Stimulated activated CD4-positive, alpha-beta T cell treated with anti-CD3 and anti-CD28 coated beads, Interleukin-1b, Interleukin-23, amount 100 ng/mL, for 24 hours (primary cell): ENCODE measurements around the gene ATP6V0A4.
"Not testable (repeated sequence)": the region's sequence is repeated elsewhere in the genome, so short reads cannot be mapped to it uniquely, and the experiment has no call there.

Source experiments
- DNase-seq, 4 experiments: peaks; one replicate each; pipeline ENCODE4 v3.0.0-alpha.2; 2020; ENCODE audit warnings: low read depth in 4 of 4, low spot score in 1 of 4

ATP6V0A4 gene

DNA sequence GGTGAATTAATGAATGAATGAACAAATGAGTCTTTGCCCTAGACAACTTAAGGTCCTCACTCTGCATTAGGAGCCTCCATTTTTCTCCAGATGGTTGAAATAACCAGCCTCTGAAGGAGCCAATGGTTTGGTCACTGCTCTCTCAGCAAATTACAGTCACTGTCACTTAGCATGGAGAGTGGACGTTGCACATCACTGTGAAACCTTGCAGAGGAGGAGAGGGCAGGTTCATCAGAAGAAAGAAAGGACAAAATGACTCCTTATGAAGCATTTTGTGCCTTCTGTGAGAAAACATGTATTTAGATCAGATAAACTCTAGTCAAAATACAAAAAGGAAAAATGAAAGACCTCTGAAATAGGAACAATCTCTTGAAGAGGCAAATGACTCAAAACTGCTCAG, 6.6 kb upstream of the ATP6V0A4 start:
- DNase-seq, result no peak

GRCh38 chr7:138802706-138803105, 4.7 kb upstream of the ATP6V0A4 start:
- no peak for DNase-seq

GRCh38 chr7:138801256-138801655, 3.3 kb upstream of the ATP6V0A4 start:
- no peak for DNase-seq

GRCh38 chr7:138799336-138800000, 1.5 kb upstream of the ATP6V0A4 start:
- DNase-seq, result no peak

DNA sequence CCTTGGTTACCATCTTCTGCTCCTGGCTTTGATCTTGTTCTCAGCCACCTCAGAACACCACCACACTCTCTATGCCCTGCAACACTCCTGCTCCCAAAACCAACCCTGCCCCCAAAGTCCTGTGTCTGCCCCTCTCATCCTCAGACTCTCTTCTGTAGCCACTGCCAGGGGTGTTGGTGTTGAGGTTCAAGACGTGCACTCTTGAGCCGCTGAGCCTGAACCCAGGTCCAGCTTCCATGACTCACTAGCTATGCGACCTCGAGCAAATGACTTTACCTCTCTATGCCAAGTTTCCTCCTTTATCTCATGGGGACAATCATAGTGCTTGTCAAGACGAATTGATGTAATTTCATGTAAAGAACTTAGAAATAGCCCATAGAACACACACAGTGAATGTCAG, 840 bp upstream of the ATP6V0A4 start:
- no peak for DNase-seq

- not testable (repeated sequence) for DNase-seq
These were observed 950 bp downstream of the ATP6V0A4 start for GRCh38 chr7:138797046-138797445.

GRCh38 chr7:138796038-138796615, 1.9 kb downstream of the ATP6V0A4 start:
- DNase-seq, result no peak

DNA sequence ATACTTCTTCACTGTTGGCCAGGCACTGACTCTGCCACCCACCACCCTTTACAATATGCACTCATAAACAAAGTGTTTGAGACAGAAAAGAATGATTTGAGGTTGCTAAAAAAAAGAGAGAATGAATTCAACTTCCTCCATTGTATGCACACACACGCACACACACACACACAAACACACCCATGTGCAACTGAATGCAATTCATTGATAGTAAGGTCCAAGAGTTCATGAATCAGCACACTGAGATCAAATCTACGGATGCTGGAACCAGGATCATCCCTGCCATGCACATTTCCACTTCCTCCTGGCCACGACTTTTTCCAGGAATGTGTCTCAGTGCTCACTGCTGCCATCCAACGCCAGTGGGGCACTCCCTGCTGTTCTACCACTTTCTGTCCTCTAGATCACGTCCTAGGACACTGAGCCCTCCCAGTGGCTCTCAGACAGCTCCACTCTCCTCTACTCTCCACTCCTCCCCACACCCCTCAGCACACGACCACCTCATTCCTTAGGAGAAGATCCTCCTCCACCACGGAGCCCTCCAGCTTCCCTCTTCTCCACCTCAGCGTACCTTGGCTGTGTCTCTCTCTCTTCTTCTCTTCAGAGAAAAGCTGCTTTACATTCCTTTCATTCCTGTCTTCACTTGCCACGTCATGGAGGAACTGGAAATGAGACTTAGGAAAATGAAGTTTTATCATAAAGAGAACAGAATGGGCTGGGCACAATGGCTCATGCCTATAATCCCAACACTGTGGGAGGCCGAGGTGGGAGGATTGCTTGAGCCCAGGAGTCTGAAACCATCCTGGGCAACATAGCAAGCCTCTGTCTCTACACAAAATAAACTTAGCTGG, 12.2 kb downstream of the ATP6V0A4 start:
- no peak for DNase-seq

DNA sequence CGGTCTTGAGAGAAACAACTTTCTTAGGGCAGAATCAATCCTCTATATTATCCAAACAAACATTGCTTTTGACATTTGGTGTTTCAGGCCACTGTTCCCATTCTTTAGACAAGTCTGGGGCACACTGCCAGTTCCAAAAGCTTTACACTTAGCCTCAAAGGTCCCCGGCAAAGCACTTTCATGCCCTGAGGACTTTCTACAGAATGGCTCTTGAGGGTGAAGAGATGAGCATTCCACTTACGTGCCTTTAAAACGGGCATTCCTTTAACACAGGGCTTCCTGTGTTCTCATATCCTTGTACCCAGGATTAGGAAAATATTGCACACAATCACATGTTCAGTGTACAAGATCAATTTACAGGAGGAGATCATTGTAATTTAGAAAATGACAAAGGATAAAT, 13.3 kb downstream of the ATP6V0A4 start:
- no peak for DNase-seq

DNA sequence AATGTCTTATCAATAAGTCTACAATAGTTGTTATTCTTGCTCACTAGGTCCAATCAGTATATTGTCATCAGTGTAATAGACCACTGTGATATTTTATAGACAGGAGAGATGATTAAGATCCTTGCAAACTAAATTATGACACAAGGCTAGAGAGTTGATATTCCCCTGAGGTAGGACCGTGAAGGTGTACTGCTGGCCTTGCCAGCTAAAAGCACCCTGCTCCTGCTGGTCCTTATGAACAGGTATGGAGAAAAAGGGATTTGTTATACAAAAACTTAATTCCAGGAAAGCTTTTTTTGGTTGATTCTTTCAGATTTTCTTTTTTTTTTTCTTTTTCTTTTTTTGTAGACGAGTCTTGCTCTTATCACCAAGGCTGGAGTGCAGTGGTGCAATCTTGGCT, 17.0 kb downstream of the ATP6V0A4 start:
- DNase-seq, result no peak

DNA sequence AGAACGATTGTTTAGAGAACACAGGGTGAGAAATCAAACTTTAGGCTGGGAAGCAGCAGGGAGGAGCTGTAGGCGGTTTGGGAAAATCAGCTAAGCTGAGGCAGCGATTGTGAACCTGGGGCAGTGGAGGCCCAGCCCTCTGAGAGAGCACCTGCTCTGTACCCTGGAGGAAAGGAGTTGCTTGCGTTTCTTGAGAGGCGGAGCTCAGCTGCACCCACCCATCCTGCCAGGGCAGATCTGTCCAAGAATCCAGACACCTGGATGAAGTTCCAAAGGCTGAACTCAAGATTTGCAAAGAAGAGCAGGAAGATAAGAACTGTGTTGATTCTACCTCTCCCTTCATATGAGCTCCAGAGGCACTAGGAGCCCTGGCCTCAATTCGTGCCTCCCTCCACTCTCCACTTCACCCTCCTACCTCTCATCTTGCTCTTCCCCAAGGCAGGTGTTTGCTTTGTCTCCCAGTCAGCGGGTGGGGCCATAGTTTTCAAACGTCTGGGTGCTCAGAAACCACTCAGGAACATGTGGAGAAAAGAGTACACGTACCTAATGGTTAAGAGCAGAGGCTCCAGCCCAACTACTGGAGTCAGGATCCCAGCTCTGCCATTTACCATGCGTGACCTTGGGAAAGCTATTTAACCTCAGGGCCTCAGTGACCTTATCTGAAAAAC, 21.7 kb downstream of the ATP6V0A4 start:
- no peak for DNase-seq

DNA sequence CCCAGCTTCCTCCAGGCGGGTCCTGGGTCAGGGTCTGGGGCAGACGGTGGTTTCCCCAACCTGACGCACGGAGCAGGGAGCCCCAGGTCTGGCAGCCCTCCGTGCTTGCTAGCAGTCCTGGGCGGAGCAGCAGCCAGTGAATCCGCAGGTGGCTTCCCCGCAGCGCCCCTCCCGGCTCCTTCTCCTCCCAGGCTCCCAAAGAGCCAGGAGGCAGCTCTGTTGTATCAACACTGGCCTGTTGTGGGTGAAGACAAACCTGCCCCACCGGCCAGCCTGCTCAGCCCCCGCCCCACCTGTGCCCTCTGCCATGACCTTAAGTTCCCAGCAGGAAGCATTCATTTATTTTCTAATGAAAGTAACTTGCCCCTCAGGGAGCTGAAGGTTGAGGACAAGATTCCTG, 24.2 kb downstream of the ATP6V0A4 start:
- no peak for DNase-seq

DNA sequence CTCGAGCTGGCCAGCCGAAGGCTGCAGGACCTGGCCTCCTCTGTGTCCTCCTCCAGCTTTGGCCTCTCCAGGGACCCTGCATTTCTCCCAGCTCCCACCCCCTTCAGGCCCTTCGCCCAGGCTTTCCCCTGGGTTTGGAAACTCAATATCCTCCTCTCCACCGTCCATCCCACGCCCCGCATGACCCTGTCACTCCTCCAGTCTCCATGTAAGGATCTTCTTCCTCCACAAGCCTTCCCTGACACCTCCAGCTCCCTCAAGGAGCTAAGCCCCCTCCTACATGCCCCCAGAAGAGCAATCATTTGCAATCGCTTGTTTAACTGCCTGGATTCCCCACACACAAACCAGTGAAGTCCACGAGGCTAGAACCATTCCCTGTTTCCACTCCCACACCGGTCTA, 24.8 kb downstream of the ATP6V0A4 start:
- DNase-seq, result no peak

- no peak for DNase-seq
These were observed 27.1 kb downstream of the ATP6V0A4 start for GRCh38 chr7:138770904-138771303.

DNA sequence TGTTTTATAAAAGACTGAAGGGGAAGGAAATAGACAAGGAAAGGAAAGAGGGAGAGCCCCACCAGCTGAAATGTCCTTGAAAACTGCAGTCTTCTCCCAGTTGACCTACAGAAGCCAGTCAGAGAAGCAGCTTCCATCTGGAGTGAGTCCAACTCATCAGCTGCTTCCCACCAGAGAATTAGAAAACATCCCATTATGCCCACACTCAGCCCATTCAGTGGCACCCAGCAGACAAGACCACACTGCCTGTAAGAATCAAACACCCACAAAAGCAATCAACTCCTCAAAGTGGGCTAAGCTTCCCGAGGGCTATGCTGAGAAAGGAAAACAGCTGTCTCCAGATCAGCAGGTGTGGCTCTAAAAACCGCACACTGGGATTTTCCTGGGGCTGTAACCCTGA, 29.8 kb downstream of the ATP6V0A4 start:
- DNase-seq, result no peak

DNA sequence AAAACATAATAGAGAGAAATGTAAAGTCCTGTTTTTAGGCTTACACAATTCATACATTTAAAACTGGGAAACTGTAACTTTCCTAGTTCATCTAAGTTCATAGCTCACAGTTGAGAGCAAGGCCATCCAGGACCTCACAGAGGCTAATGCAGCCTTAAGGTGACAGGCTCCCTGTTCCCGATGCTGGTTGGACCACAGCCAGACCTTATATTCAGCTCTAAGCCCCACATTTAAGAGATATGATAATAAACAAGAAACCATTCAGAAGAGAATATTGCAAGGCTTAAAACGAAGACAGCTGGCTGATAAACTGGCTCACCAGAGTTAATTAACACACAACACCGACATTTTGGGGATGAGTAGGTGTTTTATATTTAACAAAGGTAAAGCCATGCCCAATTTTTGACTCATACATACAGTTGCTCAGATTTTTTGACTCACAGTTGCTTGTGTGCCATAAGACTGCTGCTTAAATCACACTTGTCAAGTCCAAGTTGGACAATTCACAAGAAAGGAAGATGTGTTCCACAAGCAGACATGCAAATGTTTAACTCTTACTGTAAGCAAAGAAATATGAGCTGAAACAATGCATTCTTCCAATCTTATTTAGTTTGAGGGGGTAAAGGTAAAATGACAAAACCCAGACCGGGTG, 41.3 kb downstream of the ATP6V0A4 start:
- DNase-seq, result no peak

DNA sequence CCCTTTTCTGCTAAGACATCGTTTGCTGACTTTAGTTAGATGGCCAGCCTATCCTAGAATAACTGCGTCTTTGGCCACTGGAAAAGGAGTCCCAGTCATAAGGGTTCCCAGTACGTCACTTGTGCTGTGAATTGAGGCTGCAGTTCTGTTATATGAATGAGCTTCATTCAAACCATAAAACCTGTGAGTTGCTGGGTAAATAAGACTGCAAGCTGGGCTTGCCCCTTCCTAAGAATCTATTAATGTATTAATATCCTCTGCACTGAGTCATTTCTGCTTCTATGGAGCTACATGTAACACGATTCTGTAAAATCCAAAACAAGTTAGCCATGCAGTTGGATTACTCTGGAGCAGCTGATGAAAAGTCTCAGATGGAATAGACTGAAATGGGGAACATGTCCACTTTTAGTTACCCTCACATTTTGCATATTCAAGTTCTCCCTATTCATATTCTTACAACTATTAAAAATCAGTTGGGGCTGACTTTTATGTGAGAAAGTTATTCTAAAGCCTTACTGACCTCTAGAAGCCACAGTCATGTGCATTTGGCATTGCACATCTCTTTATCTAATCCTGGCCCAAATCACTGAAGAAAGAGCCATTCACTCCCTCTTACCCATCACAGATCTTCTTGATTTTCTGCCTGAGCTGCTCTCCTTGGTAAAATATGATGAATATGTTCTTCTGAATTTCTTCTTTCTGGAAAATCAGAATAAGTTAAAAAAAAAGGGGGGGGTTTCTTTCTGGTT, 42.0 kb downstream of the ATP6V0A4 start:
- no peak for DNase-seq

- DNase-seq, result no peak
These were observed 42.7 kb downstream of the ATP6V0A4 start for GRCh38 chr7:138755331-138755747.

- DNase-seq, result no peak
These were observed 44.4 kb downstream of the ATP6V0A4 start for GRCh38 chr7:138753610-138754009.

DNA sequence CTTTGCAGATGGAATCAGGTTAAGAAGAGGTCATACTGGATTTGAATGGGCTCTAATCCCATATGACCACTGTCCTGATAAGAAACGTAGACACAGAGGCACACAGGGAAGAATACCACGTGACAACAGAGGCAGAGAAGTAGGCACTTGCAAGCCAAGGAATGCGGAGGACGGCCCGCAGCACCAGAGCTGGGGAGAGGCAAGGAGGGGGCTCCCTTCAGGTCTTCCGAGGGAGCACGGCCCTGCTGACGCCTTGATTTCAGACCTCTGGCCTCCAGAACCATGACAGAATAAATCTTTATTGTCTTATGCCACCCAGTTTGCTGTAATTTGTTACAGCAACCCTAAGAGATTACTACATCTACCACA, 44.9 kb downstream of the ATP6V0A4 start:
- no peak for DNase-seq
